Measurements from ENCODE around the gene SYT17. TPM values are rescaled to one million over a fixed set of nuclear protein-coding genes. Genes with fewer than 3 reads are reported as not detected.

The SYT17 gene
- total RNA-seq, 1 donor from 2014 or later: 10.7 TPM

DNA sequence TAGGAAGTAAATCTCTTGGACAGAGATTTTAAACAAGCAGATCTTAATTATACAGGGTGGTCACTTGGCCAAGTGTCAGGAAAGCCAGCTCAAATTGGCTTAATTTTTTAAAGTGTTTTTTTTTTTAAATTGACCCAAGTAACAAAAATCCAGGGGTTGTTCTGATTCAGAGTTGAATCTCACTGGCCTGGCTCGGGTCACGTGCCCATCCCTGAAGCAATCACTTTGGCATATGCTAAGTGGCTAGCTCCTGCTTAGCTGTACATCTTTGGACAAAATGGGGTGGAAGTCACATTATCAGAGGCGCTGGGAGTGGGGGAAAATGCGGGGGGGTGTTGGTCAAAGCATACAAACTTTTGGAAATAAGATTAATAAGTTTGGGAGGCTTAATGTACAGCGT, 141.1 kb downstream of the SYT17 start:
- Mint-ChIP-seq H3K4me1 (ENCODE audit: low read depth) (no peaks in the 10 kb centered on the region), H3K36me3 (ENCODE audit: insufficient read depth) (no peaks in the 10 kb centered on the region), H3K27me3 (no peaks in the 10 kb centered on the region), H3K9me3 (ENCODE audit: low read depth) (peaks cover 3% of the 10 kb centered on the region), H3K4me3 (ENCODE audit: low read depth) (no peak overlapping the region), H3K27ac (no peak overlapping the region)
- DNase-seq (ENCODE audit: low spot score, unreplicated experiment): no peak
- TF ChIP-seq, protein P1, sequence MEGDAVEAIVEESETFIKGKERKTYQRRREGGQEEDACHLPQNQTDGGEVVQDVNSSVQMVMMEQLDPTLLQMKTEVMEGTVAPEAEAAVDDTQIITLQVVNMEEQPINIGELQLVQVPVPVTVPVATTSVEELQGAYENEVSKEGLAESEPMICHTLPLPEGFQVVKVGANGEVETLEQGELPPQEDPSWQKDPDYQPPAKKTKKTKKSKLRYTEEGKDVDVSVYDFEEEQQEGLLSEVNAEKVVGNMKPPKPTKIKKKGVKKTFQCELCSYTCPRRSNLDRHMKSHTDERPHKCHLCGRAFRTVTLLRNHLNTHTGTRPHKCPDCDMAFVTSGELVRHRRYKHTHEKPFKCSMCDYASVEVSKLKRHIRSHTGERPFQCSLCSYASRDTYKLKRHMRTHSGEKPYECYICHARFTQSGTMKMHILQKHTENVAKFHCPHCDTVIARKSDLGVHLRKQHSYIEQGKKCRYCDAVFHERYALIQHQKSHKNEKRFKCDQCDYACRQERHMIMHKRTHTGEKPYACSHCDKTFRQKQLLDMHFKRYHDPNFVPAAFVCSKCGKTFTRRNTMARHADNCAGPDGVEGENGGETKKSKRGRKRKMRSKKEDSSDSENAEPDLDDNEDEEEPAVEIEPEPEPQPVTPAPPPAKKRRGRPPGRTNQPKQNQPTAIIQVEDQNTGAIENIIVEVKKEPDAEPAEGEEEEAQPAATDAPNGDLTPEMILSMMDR (IDR thresholded peaks at IDR 0.05; ENCODE audit: unreplicated experiment): no peak

DNA sequence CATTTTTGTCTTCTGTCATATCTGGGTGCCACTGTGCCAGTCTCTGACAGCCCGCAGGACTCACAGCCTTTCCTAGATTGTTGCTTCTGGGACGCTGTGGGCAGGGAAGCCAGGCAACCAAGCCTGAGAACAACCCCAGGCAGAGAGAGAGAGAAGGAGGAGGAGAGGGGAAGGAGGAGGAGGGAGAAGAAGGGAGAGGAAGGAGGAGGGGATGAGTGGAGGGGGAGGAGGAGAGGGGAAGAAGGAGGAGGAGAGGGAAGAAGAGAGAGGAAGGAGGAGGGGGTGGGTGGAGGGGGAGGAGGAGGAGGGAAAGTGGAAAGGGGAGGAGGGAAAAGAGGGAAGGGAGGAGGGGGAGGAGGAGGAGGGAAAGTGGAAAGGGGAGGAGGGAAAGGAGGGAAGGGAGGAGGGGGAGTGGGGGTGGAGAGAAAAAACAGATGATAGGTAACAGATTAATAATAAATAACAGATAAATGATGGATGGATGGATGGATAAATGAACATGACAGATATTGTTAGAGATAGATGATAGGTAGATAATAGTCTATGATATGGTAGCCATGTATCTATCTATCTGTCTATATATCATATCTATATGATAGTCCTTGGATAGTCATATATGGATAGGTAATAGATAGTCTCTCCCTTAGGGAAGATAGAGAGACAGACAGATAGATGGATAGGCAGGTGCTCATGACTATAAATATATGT, 146.8 kb downstream of the SYT17 start:
- Mint-ChIP-seq H3K4me1 (ENCODE audit: low read depth) (no peaks in the 10 kb centered on the region), H3K36me3 (ENCODE audit: insufficient read depth) (no peaks in the 10 kb centered on the region), H3K27me3 (no peaks in the 10 kb centered on the region), H3K9me3 (ENCODE audit: low read depth) (peaks cover 3% of the 10 kb centered on the region), H3K27ac (no peak overlapping the region), H3K4me3 (ENCODE audit: low read depth) (no peak overlapping the region)
- TF ChIP-seq, protein P1 (IDR thresholded peaks at IDR 0.05; ENCODE audit: unreplicated experiment): no peak
- DNase-seq (ENCODE audit: low spot score, unreplicated experiment): no peak

DNA sequence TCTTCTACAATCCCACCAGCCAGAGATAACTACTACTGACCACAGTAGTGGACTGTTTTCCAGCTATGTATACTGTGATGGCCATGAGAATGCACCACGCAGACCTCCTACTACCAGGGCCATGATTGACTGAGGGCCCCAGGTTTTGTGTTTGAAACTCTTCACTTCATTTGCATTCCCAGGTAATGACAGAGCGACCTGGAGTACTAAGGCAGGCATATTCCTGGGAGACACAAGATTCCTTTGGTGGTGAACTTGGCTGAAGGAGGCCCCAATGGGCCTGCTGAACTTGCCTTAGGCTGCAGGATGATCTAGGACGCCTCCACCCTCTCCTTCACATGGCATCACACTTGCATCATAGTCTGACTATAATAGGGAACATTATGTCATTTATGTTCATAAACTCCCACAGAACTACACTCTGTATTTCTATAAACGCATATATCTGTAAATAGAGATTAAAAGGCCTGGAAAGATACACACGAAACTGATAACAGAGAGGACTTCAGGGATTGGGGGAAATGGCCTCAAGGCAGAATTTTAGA, 147.9 kb downstream of the SYT17 start:
- H3K27ac Mint-ChIP-seq: no peak overlapping the region
- H3K4me3 Mint-ChIP-seq (ENCODE audit: low read depth): no peak overlapping the region
- no peak for DNase-seq (ENCODE audit: low spot score, unreplicated experiment)

DNA sequence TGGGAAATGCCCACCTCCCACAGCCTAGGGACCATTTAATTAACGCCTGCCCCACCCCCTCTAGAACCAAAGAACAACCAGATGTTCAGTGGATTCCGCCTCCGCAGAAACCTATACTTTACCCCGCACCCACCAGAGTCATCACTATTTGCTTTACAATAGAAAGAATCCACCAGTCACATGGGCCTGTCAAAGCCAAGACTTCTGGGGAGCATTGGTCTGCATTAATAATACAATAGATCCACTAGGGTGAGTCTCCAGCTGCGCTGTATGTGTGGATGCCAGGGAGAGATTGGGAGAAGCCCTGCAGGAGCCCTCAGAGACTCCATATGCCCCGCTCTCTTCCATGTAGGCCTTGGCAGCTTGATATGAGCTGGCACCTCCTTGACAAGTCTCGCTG, 148.8 kb downstream of the SYT17 start:
- Mint-ChIP-seq H3K27me3 (no peaks in the 10 kb centered on the region), H3K36me3 (ENCODE audit: insufficient read depth) (no peaks in the 10 kb centered on the region), H3K27ac (no peak overlapping the region), H3K9me3 (ENCODE audit: low read depth) (peaks cover 3% of the 10 kb centered on the region), H3K4me1 (ENCODE audit: low read depth) (no peaks in the 10 kb centered on the region), H3K4me3 (ENCODE audit: low read depth) (no peak overlapping the region)
- TF ChIP-seq, protein P1 (IDR thresholded peaks at IDR 0.05; ENCODE audit: unreplicated experiment): no peak
- DNase-seq (ENCODE audit: low spot score, unreplicated experiment): no peak

More for the DNA sequence above, 147.9 kb downstream of the SYT17 start:
- no peaks in the 10 kb centered on the region for H3K36me3 Mint-ChIP-seq (ENCODE audit: insufficient read depth)
- H3K27me3 Mint-ChIP-seq: no peaks in the 10 kb centered on the region
- TF ChIP-seq, protein P1 (IDR thresholded peaks at IDR 0.05; ENCODE audit: unreplicated experiment): no peak
- peaks cover 3% of the 10 kb centered on the region for H3K9me3 Mint-ChIP-seq (ENCODE audit: low read depth)
- H3K4me1 Mint-ChIP-seq (ENCODE audit: low read depth): no peaks in the 10 kb centered on the region

Other genes with a start within 250 kb of the SYT17 start
- 106 and 113 TPM in 2 replicates for gene SMG1, start 241.8 kb upstream of the SYT17 start, total RNA-seq
- 4.8 and 6.2 TPM in 2 replicates for gene TMC7, start 184.3 kb upstream of the SYT17 start, total RNA-seq
- 23.2 and 26.3 TPM in 2 replicates for gene COQ7, start 100.6 kb upstream of the SYT17 start, total RNA-seq
- 12.0 and 13.8 TPM in 2 replicates for gene ITPRIPL2, start 54.3 kb upstream of the SYT17 start, total RNA-seq
- gene CLEC19A, start 117.5 kb downstream of the SYT17 start, total RNA-seq: not detected in 2 replicates
- 9.9 and 10.9 TPM in 2 replicates for gene TMC5, start 249.6 kb downstream of the SYT17 start, total RNA-seq